Activated T-helper 2 cell treated with anti-CD3 and anti-CD28 coated beads, Interferon-gamma antibody, Interleukin-2, Interleukin-4, amounts not matched to agents 10 μg/mL and 5 μg/mL and 100 μg/mL, durations not matched to agents 14 hours and 24 hours and 36 hours (primary cell): ENCODE results near the gene CPT2. TPM values are rescaled to one million over a fixed set of nuclear protein-coding genes. Genes with fewer than 3 reads are reported as not detected.

Source experiments
- DNase-seq: peaks from one replicate; pipeline ENCODE4 v3.0.0; 2021; ENCODE audit warnings: low spot score
- H3K27ac Mint-ChIP-seq: one replicate; pipeline ENCODE4 v1.8.0; 2021; ENCODE audit warnings: mixed read lengths
- H3K27me3 Mint-ChIP-seq: one replicate; pipeline ENCODE4 v1.8.0; 2021; ENCODE audit warnings: low read depth, mixed read lengths
- H3K36me3 Mint-ChIP-seq: one replicate; pipeline ENCODE4 v1.8.0; 2021; ENCODE audit warnings: low read depth, mixed read lengths
- H3K4me1 Mint-ChIP-seq: one replicate; pipeline ENCODE4 v1.8.0; 2021; ENCODE audit warnings: low read depth, mixed read lengths
- H3K4me3 Mint-ChIP-seq: one replicate; pipeline ENCODE4 v1.8.0; 2021; ENCODE audit warnings: low read depth, mild to moderate bottlenecking, moderate library complexity, mixed read lengths
- H3K9me3 Mint-ChIP-seq: one replicate; pipeline ENCODE4 v1.8.0; 2021; ENCODE audit warnings: mixed read lengths
- intact Hi-C: fragments of 100-400 bp; cut with micrococcal nuclease; formaldehyde crosslinking; loops from one replicate; pipeline ENCODE4 v1.15.1; 2023
- total RNA-seq: library from RNA; stranded (reverse); gene quantifications from 2 replicates; pipeline ENCODE4 v1.2.3, GENCODE V29; 2022

Gene CPT2
- total RNA-seq, 1 donor from 2014 or later, result 25.3 TPM

GRCh38 chr1:53207726-53208125 lies 11.1 kb downstream of the CPT2 start:
- Mint-ChIP-seq H3K9me3 (peaks cover 33% of the 10 kb centered on the region), H3K27ac (no peak overlapping the region), H3K4me3 (no peak overlapping the region), H3K36me3 (peaks cover 88% of the 10 kb centered on the region), H3K4me1 (no peaks in the 10 kb centered on the region), H3K27me3 (no peaks in the 10 kb centered on the region)
- DNase-seq, result no peak
- intact Hi-C loops, result no loop called here

DNA sequence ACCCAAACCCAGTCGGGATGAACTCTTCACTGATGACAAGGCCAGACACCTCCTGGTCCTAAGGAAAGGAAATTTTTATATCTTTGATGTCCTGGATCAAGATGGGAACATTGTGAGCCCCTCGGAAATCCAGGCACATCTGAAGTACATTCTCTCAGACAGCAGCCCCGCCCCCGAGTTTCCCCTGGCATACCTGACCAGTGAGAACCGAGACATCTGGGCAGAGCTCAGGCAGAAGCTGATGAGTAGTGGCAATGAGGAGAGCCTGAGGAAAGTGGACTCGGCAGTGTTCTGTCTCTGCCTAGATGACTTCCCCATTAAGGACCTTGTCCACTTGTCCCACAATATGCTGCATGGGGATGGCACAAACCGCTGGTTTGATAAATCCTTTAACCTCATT lies 13.7 kb downstream of the CPT2 start:
- no peak for DNase-seq
- Mint-ChIP-seq H3K27ac (no peak overlapping the region), H3K36me3 (peaks cover 71% of the 10 kb centered on the region), H3K9me3 (peaks cover 18% of the 10 kb centered on the region), H3K4me3 (no peak overlapping the region), H3K4me1 (no peaks in the 10 kb centered on the region), H3K27me3 (no peaks in the 10 kb centered on the region)
- intact Hi-C loops, result no loop called here

DNA sequence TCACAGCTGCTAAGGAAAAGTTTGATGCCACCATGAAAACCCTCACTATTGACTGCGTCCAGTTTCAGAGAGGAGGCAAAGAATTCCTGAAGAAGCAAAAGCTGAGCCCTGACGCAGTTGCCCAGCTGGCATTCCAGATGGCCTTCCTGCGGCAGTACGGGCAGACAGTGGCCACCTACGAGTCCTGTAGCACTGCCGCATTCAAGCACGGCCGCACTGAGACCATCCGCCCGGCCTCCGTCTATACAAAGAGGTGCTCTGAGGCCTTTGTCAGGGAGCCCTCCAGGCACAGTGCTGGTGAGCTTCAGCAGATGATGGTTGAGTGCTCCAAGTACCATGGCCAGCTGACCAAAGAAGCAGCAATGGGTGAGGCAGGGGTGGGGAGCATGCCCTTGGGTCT lies 14.3 kb downstream of the CPT2 start:
- no peak overlapping the region for H3K4me3 Mint-ChIP-seq
- H3K4me1 Mint-ChIP-seq, result no peaks in the 10 kb centered on the region

GRCh38 chr1:53214376-53214940 lies 17.8 kb downstream of the CPT2 start:
- no peak overlapping the region for H3K4me3 Mint-ChIP-seq
- peaks cover 49% of the 10 kb centered on the region for H3K36me3 Mint-ChIP-seq
- H3K9me3 Mint-ChIP-seq, result no peaks in the 10 kb centered on the region
- no peak for DNase-seq
- intact Hi-C loops, result no loop called here
- H3K27me3 Mint-ChIP-seq, result no peaks in the 10 kb centered on the region
- H3K4me1 Mint-ChIP-seq, result peaks cover 9% of the 10 kb centered on the region
- no peak overlapping the region for H3K27ac Mint-ChIP-seq

More for the DNA sequence above, 14.3 kb downstream of the CPT2 start:
- no peak for DNase-seq
- intact Hi-C loops, result no loop called here
- no peaks in the 10 kb centered on the region for H3K27me3 Mint-ChIP-seq
- H3K27ac Mint-ChIP-seq, result no peak overlapping the region
- H3K9me3 Mint-ChIP-seq, result peaks cover 17% of the 10 kb centered on the region
- peaks cover 67% of the 10 kb centered on the region for H3K36me3 Mint-ChIP-seq

DNA sequence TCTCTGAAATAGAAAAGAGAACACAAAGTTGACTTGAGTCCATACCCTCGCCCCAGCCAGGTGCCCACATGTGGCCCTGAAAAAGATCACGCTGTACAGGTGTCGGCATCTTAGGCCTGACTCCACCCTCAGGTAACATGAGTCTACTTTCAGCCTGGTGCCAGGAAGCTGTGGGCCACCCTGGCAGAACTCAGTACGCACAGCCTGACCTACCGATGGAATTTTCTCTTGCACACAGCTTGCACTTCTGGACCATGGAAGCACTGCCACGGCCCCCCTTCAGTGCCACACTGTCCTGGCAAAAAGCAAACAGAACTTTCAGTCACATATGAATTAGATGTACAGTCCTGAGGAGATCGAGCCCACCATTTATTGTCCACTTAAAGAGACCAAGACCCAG lies 21.6 kb downstream of the CPT2 start:
- H3K4me1 Mint-ChIP-seq, result peaks cover 22% of the 10 kb centered on the region
- no peak overlapping the region for H3K27ac Mint-ChIP-seq
- intact Hi-C loops, result no loop called here
- H3K4me3 Mint-ChIP-seq, result no peak overlapping the region
- H3K9me3 Mint-ChIP-seq, result no peaks in the 10 kb centered on the region
- peaks cover 23% of the 10 kb centered on the region for H3K36me3 Mint-ChIP-seq
- H3K27me3 Mint-ChIP-seq, result no peaks in the 10 kb centered on the region
- DNase-seq, result no peak

DNA sequence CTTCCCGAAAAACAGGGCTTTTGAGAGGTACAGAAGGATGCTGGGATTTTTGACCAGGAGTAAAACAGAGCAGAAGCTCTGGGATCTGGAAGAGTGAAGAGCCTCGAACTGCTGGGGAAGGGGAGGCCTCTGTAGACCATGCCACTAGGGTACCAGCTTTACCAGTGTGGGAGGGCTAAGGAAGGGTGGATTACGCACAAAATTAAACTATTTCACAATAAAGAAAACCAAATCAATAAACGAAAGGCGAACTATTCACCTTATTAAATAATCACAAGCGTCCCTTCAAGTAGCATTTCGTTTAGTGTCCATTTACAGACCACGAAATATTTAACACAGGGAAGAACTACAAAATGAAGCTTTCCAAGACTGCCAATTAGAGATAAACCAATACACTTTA lies 23.1 kb downstream of the CPT2 start:
- Mint-ChIP-seq H3K9me3 (no peaks in the 10 kb centered on the region), H3K27ac (peak overlapping the region; percentile 96), H3K4me1 (peaks cover 24% of the 10 kb centered on the region), H3K36me3 (peaks cover 14% of the 10 kb centered on the region), H3K4me3 (peak overlapping the region; percentile 92), H3K27me3 (no peaks in the 10 kb centered on the region)
- DNase-seq, result no peak
- intact Hi-C loops, result no loop called here

- Mint-ChIP-seq H3K9me3 (no peaks in the 10 kb centered on the region), H3K4me1 (peaks cover 24% of the 10 kb centered on the region), H3K36me3 (peaks cover 14% of the 10 kb centered on the region), H3K27me3 (no peaks in the 10 kb centered on the region), H3K4me3 (peak within 1 kb of the TSS; percentile 92), H3K27ac (peak within 1 kb of the TSS; percentile 96)
- intact Hi-C loops, result no loop called here
- peak; percentile 91 for DNase-seq
These were observed 23.7 kb downstream of the CPT2 start, which contains the start of gene CZIB for GRCh38 chr1:53220171-53220961. Gene CZIB, minus strand, starts transcription at chr1:53220634. Its CDS starts 59 bp downstream, at chr1:53220575.

DNA sequence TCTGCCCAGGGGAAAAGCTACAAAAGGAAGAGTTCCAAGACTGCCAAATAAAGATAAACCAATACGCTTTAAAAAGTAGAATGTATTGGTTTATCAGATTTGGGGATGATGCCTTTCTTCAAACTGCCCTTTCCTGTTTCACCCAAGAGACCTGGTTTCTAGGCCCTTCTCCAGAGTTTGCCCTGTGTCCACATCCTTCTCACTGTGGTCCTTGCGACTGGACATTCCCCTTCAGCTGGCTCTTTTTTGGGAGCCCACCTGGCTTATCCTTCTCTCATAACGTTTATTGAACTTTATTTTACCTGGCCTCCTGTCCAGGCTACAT lies 24.3 kb downstream of the CPT2 start:
- H3K27ac Mint-ChIP-seq, result peak overlapping the region; percentile 96
- H3K9me3 Mint-ChIP-seq, result no peaks in the 10 kb centered on the region
- DNase-seq, result no peak
- peaks cover 24% of the 10 kb centered on the region for H3K4me1 Mint-ChIP-seq
- intact Hi-C loops, result no loop called here
- H3K4me3 Mint-ChIP-seq, result peak overlapping the region; percentile 92
- H3K36me3 Mint-ChIP-seq, result peaks cover 14% of the 10 kb centered on the region
- no peaks in the 10 kb centered on the region for H3K27me3 Mint-ChIP-seq

DNA sequence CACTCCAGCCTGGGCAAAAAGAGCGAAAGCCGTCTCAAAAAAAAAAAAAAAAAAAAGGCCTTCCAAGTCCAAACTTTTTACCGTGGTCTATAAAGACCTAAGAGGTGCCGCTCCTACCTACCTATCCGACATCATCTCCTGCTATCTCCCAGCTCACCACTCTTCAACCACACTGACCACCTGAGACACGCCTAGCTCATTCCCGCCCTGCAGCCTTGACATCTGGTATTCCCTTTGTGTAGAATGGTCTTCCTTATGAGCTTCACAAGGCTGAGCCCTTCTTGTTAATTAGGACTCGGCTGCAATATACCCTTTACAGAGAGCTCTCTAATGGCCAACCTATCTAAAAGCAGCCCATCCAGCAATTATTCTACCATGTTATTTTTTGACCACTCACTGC lies 41.0 kb downstream of the CPT2 start:
- no peak for DNase-seq
- Mint-ChIP-seq H3K4me1 (peaks cover 19% of the 10 kb centered on the region), H3K9me3 (no peaks in the 10 kb centered on the region), H3K27ac (peak overlapping the region; percentile 93), H3K27me3 (no peaks in the 10 kb centered on the region), H3K36me3 (peaks cover 44% of the 10 kb centered on the region), H3K4me3 (peak overlapping the region; percentile 97)
- intact Hi-C loops, result loop anchor here (2.0 kb wide), 1 partner anchor 89 kb away; no protein-coding TSS in a partner anchor

DNA sequence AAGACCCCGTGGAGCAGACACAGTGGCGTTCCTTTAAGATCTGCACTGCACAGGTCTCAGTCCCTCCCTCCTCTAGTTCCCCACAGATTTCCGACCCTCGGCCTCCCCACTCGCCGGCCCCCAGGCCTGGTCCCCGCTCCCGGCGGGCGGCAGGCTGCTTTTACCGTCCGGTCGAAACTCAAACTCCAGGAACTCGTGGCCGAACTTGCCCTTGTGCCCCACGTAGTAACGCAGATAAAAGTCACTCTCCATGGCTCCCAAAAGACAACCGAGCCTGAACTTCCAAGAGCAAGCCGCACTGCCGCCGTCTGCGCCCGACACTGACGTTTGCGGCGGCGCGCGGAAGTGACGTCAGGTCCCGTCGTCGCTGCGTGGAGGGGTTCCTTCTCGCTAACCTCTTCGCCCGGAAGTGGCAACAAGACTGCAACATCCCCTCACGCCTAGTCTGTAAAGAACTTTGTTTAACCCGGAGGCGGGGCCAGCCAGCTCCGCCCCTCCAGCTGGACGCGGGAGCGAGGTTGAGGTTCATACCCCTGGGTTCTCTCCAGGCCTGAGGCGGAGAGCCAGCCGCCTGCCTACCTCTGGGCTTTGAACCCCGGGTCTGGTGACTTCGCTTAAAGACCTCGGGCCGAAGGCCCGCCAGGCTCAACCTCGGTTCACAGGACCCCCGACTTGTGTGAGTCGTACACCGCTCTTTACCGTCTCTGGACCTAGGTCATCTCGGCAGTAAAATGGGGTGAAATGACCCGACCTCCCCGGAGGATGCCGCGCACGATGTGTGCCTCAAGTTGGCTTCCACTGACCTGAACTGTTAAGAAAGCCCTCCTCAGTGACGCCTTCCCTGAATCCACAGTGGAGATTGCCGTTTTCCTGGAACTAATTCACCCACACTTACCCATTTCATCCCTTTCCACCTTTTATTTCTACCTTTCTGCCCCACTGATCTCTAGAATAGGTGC lies 41.9 kb downstream of the CPT2 start, which contains the start of gene MAGOH:
TSS of gene MAGOH (minus strand) at position 322 of the 959 bp plus-strand sequence. CDS start at position 252, 70 bp downstream.
- peak; percentile 94 for DNase-seq
- intact Hi-C loops, result loop anchor here (2.0 kb wide), 1 partner anchor 88 kb away; no protein-coding TSS in a partner anchor
- Mint-ChIP-seq H3K4me3 (peak within 1 kb of the TSS; percentile 97), H3K27me3 (no peaks in the 10 kb centered on the region), H3K36me3 (peaks cover 37% of the 10 kb centered on the region), H3K27ac (peak within 1 kb of the TSS; percentile 93), H3K4me1 (peaks cover 19% of the 10 kb centered on the region), H3K9me3 (no peaks in the 10 kb centered on the region)

DNA sequence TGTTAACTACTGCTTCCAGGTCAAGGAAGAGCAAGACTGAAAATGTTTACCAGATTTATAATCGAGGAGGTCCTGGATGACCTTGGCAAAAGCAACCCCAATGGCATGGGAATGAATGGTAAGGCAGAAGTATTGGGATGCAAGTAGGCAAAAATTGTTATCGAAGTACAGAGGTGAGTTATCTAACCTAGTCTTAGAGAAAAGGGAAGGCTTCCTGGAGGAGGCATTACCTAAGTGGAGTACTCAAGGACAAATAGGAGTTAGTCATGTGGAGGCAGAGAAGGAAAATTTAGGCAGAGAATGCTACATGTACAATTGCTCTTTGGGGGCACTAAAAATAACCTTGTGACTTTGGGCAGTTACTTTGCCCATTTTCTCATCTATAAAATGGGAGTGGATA lies 45.2 kb downstream of the CPT2 start:
- DNase-seq, result no peak
- H3K36me3 Mint-ChIP-seq, result peaks cover 29% of the 10 kb centered on the region
- intact Hi-C loops, result no loop called here
- H3K4me1 Mint-ChIP-seq, result peaks cover 8% of the 10 kb centered on the region
- no peak overlapping the region for H3K27ac Mint-ChIP-seq
- H3K4me3 Mint-ChIP-seq, result no peak overlapping the region
- H3K9me3 Mint-ChIP-seq, result no peaks in the 10 kb centered on the region
- no peaks in the 10 kb centered on the region for H3K27me3 Mint-ChIP-seq

DNA sequence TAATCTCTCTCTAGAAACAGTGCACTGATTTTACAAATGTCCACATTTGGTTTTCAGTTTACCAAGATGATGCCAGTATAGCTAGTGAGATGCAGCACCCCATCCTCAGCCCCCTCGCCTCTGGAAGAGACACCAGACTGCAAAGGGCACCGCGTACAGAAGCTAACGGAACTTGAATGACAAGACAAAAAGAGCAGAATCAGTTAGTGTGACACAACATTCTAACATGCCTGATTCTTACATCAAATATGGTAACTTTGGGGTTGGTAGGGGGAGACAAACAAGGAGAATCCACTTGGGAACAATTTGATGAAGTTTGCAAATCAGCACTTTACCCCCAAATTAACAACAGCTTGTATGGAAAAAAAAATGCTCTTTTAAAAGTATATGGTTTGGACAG lies 45.8 kb downstream of the CPT2 start:
- H3K4me3 Mint-ChIP-seq, result no peak overlapping the region
- no peak for DNase-seq
- H3K27me3 Mint-ChIP-seq, result no peaks in the 10 kb centered on the region
- H3K9me3 Mint-ChIP-seq, result no peaks in the 10 kb centered on the region
- no peak overlapping the region for H3K27ac Mint-ChIP-seq
- H3K36me3 Mint-ChIP-seq, result peaks cover 34% of the 10 kb centered on the region
- intact Hi-C loops, result no loop called here
- H3K4me1 Mint-ChIP-seq, result peaks cover 8% of the 10 kb centered on the region
